NOMO-1 (cell line): ENCODE measurements around the gene OR2S2.
A peak's percentile ranks its signal among the peaks of the same experiment; 100 is the strongest.

Source experiments
- DNase-seq, 2 experiments: peaks; one replicate each; lab custom pipeline; 2025; ENCODE audit not compliant: unreplicated experiment in 2 of 2; lab: John Stamatoyannopoulos, UW

OR2S2 gene

GRCh38 chr9:35965011-35965410 lies 7.1 kb upstream of the OR2S2 start:
- DNase-seq: no peak

- DNase-seq: no peak
Observed at GRCh38 chr9:35962126-35962906, 4.4 kb upstream of the OR2S2 start.

- no peak for DNase-seq
Observed at GRCh38 chr9:35960039-35960655, 2.2 kb upstream of the OR2S2 start.

- no peak for DNase-seq
Observed at GRCh38 chr9:35956651-35957050, 1.3 kb downstream of the OR2S2 start.

GRCh38 chr9:35954942-35955546 lies 2.9 kb downstream of the OR2S2 start:
- DNase-seq: peak; percentile 77 to 90

GRCh38 chr9:35952526-35953191 lies 5.3 kb downstream of the OR2S2 start:
- no peak for DNase-seq

GRCh38 chr9:35951736-35952135 lies 6.2 kb downstream of the OR2S2 start:
- no peak for DNase-seq

- DNase-seq: no peak
Observed at GRCh38 chr9:35948901-35949318, 9.0 kb downstream of the OR2S2 start.

- DNase-seq: no peak
Observed at GRCh38 chr9:35948451-35948850, 9.5 kb downstream of the OR2S2 start.

- peak; percentile 55 to 58 for DNase-seq
Observed at GRCh38 chr9:35945341-35946018, 12.5 kb downstream of the OR2S2 start.

GRCh38 chr9:35944841-35945240 lies 13.1 kb downstream of the OR2S2 start:
- no peak for DNase-seq

GRCh38 chr9:35944173-35944572 lies 13.8 kb downstream of the OR2S2 start:
- DNase-seq: no peak

- no peak for DNase-seq
Observed at GRCh38 chr9:35942286-35942685, 15.7 kb downstream of the OR2S2 start.

GRCh38 chr9:35940458-35941407 lies 17.2 kb downstream of the OR2S2 start:
- DNase-seq: no peak

GRCh38 chr9:35939679-35940250 lies 18.2 kb downstream of the OR2S2 start:
- no peak for DNase-seq

GRCh38 chr9:35938474-35939356 lies 19.2 kb downstream of the OR2S2 start:
- DNase-seq: no peak

GRCh38 chr9:35937227-35937626 lies 20.7 kb downstream of the OR2S2 start:
- peak; percentile 63 to 95 for DNase-seq

- DNase-seq: no peak
Observed at GRCh38 chr9:35935755-35936509, 22.0 kb downstream of the OR2S2 start.
